ENCODE results near the gene KRT86. TPM values are rescaled to one million over a fixed set of nuclear protein-coding genes. Genes with fewer than 3 reads are reported as not detected.
"Not testable (repeated sequence)": the region's sequence is repeated elsewhere in the genome, so short reads cannot be mapped to it uniquely, and the experiment has no call there.

KRT86 gene
- total and polyA plus RNA-seq, 2 experiments from 2014 or later = 0.16 TPM; not detected in 1

DNA sequence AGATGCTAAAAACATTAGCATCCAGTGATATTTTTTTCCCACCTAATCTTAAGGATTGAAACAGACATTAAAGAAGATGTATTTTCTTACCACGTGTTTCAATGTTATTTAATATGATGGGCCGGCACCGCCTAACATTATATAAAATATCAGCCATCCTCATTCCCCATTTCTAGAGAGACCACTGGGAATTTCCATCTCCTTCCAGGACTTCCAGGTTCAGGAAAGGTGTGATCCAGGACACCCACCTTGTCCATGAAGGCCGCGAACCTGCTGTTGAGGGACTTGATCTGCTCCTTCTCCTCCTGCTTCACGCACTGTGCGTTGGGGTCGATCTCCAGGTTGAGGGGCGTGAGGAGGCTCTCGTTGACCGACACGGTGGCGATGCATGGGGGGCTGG lies 16.5 kb upstream of the KRT86 start:
- DNase-seq (ENCODE audit: low spot score); H3K4me1 Mint-ChIP-seq; H3F3A ChIP-seq (replicated peaks; ENCODE audit: low read depth); H4K20me1 ChIP-seq (replicated peaks; ENCODE audit: insufficient read depth); H3K27ac ChIP-seq (ENCODE audit: low read depth); H3K79me2 ChIP-seq (replicated peaks; ENCODE audit: insufficient read depth); H3K27ac Mint-ChIP-seq; H3K4me1 ChIP-seq (ENCODE audit: insufficient read depth); H3K36me3 ChIP-seq (ENCODE audit: insufficient read depth); ATAC-seq; H3K9me2 ChIP-seq (ENCODE audit: insufficient read depth); H3K36me3 Mint-ChIP-seq (ENCODE audit: low read depth): not testable (repeated sequence)
- Mint-ChIP-seq H3K27me3 (ENCODE audit: insufficient read depth, low read depth, poor library complexity) (peaks cover 47% of the 10 kb centered on the region), H3K4me3 (0 out of 3 replicates have a peak overlapping the region, but pooled peaks have one; percentile 23), H3K9me3 (peaks cover 35% of the 10 kb centered on the region)
- Histone ChIP-seq H3K27me3 (ENCODE audit: insufficient read depth) (peaks cover 49% of the 10 kb centered on the region), H2AFZ (peak overlapping the region; percentile 80; the same call in 1 of the 2 replicates), H3K4me2 (peak overlapping the region; percentile 78; the same call in 1 of the 2 replicates), H3K4me3 (peak overlapping the region; percentile 51)

DNA sequence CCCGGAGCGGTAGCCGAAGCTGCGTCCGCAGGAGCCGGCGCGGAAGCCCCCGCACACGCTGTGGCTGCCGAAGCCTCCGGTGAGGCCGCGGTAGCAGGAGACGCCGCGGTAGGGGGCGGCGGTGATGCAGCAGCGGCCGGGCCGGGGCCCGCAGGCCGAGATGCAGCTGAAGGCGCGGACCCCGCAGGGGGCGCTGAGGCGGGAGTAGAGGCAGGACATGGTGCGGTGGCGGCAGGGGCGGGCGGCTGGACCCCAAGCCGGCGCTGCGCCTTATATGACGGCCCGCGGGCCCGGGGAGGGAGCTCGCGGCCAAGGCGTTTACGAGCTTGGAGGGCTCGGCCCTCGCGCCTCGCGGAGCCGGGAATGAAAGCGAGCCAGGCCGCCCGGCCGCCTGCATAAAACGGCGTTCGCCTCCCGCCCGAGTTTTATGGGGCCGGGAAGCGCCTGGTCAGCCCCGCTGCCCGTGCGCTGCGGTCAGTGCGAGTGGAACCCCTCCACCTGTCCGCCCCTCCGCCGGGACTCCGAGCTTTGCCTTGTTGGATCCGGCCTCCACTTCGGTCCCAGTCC lies 16.0 kb upstream of the KRT86 start:
- H3F3A ChIP-seq (replicated peaks; ENCODE audit: low read depth) = no peaks in the 10 kb centered on the region
- peak overlapping the region; percentile 80; the same call in 1 of the 2 replicates for H2AFZ ChIP-seq
- H3K4me2 ChIP-seq = peak overlapping the region; percentile 78
- H3K9me2 ChIP-seq (ENCODE audit: insufficient read depth) = no peaks in the 10 kb centered on the region; the same call in 1 of the 2 replicates
- H3K4me1 Mint-ChIP-seq = peaks cover 7% of the 10 kb centered on the region
- H3K4me1 ChIP-seq (ENCODE audit: insufficient read depth) = no peaks in the 10 kb centered on the region
- H3K9me3 Mint-ChIP-seq = peaks cover 36% of the 10 kb centered on the region
- peaks cover 4% of the 10 kb centered on the region; the same call in 1 of the 3 replicates for H3K36me3 Mint-ChIP-seq (ENCODE audit: low read depth)
- no peaks in the 10 kb centered on the region; the same call in 1 of the 2 replicates for H4K20me1 ChIP-seq (replicated peaks; ENCODE audit: insufficient read depth)
- H3K27me3 Mint-ChIP-seq (ENCODE audit: insufficient read depth, low read depth, poor library complexity) = peaks cover 47% of the 10 kb centered on the region
- TF ChIP-seq EZH2 (IDR thresholded peaks at IDR 0.05; ENCODE audit: low read depth, unreplicated experiment) (peak; percentile 14), NANOG (IDR thresholded peaks at IDR 0.05; ENCODE audit: borderline replicate concordance) (no peak)
- TF ChIP-seq, protein P1, sequence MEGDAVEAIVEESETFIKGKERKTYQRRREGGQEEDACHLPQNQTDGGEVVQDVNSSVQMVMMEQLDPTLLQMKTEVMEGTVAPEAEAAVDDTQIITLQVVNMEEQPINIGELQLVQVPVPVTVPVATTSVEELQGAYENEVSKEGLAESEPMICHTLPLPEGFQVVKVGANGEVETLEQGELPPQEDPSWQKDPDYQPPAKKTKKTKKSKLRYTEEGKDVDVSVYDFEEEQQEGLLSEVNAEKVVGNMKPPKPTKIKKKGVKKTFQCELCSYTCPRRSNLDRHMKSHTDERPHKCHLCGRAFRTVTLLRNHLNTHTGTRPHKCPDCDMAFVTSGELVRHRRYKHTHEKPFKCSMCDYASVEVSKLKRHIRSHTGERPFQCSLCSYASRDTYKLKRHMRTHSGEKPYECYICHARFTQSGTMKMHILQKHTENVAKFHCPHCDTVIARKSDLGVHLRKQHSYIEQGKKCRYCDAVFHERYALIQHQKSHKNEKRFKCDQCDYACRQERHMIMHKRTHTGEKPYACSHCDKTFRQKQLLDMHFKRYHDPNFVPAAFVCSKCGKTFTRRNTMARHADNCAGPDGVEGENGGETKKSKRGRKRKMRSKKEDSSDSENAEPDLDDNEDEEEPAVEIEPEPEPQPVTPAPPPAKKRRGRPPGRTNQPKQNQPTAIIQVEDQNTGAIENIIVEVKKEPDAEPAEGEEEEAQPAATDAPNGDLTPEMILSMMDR (conservative IDR thresholded peaks at IDR 0.05; ENCODE audit: low read depth in 2 of 2) = peak in 1 of 2 experiments; percentile 30; a peak in 1 of 4 replicates
- DNase-seq (ENCODE audit: low spot score) = peak; percentile 75
- H3K27ac Mint-ChIP-seq = no peak overlapping the region
- no peak overlapping the region for H3K27ac ChIP-seq (ENCODE audit: low read depth)
- peaks cover 49% of the 10 kb centered on the region for H3K27me3 ChIP-seq (ENCODE audit: insufficient read depth)
- peak overlapping the region; percentile 51 for H3K4me3 ChIP-seq
- no peaks in the 10 kb centered on the region for H3K36me3 ChIP-seq (ENCODE audit: insufficient read depth)
- peak; percentile 86 for ATAC-seq
- no peaks in the 10 kb centered on the region for H3K79me2 ChIP-seq (replicated peaks; ENCODE audit: insufficient read depth)
- peak overlapping the region; percentile 42; the same call in 2 of the 3 replicates for H3K4me3 Mint-ChIP-seq

DNA sequence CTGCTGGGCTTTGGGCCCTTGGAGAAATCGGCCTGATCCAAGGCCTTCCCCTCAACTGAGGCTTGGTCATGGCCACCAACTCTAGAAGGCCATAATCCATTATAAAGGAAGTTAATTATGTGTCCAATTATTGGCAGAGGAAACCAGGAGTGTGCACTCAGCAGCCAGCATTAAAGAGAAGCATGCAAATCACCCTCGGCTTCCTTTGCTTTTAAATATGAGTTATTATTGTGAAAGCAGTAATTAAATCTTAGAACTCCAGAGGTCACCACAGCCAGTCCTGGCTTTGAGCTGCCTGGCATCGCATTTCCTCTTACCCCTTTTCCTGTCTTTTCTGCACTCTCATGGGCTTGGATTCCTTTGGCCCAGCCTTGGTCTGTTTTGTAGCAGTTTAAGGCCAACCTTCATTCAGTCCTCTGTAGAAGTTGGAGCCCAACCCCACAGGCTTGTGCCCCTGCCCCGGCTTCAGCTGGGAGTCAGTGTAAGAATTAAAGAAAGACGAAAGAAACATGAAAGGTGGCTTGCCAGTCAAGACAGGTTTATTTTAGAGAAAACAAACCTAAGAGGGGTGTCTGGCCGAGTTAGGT lies 14.7 kb upstream of the KRT86 start:
- Histone ChIP-seq H2AFZ (no peak overlapping the region), H3K27me3 (ENCODE audit: insufficient read depth) (peaks cover 49% of the 10 kb centered on the region)
- TF ChIP-seq STAT1 (IDR thresholded peaks at IDR 0.05; ENCODE audit: unreplicated experiment) = no peak
- TF ChIP-seq, protein P2, sequence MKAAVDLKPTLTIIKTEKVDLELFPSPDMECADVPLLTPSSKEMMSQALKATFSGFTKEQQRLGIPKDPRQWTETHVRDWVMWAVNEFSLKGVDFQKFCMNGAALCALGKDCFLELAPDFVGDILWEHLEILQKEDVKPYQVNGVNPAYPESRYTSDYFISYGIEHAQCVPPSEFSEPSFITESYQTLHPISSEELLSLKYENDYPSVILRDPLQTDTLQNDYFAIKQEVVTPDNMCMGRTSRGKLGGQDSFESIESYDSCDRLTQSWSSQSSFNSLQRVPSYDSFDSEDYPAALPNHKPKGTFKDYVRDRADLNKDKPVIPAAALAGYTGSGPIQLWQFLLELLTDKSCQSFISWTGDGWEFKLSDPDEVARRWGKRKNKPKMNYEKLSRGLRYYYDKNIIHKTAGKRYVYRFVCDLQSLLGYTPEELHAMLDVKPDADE (IDR thresholded peaks at IDR 0.05) = no peak
- TF ChIP-seq, protein P3, sequence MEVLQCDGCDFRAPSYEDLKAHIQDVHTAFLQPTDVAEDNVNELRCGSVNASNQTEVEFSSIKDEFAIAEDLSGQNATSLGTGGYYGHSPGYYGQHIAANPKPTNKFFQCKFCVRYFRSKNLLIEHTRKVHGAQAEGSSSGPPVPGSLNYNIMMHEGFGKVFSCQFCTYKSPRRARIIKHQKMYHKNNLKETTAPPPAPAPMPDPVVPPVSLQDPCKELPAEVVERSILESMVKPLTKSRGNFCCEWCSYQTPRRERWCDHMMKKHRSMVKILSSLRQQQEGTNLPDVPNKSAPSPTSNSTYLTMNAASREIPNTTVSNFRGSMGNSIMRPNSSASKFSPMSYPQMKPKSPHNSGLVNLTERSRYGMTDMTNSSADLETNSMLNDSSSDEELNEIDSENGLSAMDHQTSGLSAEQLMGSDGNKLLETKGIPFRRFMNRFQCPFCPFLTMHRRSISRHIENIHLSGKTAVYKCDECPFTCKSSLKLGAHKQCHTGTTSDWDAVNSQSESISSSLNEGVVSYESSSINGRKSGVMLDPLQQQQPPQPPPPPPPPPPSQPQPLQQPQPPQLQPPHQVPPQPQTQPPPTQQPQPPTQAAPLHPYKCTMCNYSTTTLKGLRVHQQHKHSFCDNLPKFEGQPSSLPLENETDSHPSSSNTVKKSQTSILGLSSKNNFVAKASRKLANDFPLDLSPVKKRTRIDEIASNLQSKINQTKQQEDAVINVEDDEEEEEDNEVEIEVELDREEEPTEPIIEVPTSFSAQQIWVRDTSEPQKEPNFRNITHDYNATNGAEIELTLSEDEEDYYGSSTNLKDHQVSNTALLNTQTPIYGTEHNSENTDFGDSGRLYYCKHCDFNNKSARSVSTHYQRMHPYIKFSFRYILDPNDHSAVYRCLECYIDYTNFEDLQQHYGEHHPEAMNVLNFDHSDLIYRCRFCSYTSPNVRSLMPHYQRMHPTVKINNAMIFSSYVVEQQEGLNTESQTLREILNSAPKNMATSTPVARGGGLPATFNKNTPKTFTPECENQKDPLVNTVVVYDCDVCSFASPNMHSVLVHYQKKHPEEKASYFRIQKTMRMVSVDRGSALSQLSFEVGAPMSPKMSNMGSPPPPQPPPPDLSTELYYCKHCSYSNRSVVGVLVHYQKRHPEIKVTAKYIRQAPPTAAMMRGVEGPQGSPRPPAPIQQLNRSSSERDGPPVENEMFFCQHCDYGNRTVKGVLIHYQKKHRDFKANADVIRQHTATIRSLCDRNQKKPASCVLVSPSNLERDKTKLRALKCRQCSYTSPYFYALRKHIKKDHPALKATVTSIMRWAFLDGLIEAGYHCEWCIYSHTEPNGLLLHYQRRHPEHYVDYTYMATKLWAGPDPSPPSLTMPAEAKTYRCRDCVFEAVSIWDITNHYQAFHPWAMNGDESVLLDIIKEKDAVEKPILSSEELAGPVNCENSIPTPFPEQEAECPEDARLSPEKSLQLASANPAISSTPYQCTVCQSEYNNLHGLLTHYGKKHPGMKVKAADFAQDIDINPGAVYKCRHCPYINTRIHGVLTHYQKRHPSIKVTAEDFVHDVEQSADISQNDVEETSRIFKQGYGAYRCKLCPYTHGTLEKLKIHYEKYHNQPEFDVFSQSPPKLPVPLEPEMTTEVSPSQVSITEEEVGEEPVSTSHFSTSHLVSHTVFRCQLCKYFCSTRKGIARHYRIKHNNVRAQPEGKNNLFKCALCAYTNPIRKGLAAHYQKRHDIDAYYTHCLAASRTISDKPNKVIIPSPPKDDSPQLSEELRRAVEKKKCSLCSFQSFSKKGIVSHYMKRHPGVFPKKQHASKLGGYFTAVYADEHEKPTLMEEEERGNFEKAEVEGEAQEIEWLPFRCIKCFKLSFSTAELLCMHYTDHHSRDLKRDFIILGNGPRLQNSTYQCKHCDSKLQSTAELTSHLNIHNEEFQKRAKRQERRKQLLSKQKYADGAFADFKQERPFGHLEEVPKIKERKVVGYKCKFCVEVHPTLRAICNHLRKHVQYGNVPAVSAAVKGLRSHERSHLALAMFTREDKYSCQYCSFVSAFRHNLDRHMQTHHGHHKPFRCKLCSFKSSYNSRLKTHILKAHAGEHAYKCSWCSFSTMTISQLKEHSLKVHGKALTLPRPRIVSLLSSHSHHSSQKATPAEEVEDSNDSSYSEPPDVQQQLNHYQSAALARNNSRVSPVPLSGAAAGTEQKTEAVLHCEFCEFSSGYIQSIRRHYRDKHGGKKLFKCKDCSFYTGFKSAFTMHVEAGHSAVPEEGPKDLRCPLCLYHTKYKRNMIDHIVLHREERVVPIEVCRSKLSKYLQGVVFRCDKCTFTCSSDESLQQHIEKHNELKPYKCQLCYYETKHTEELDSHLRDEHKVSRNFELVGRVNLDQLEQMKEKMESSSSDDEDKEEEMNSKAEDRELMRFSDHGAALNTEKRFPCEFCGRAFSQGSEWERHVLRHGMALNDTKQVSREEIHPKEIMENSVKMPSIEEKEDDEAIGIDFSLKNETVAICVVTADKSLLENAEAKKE (CRISPR knock-in tag; IDR thresholded peaks at IDR 0.05) = no peak

More for the DNA sequence above, 14.7 kb upstream of the KRT86 start:
- Histone ChIP-seq H3K4me1 (ENCODE audit: insufficient read depth) (no peaks in the 10 kb centered on the region), H3K27ac (ENCODE audit: low read depth) (no peak overlapping the region), H3K9me2 (ENCODE audit: insufficient read depth) (no peaks in the 10 kb centered on the region; the same call in 1 of the 2 replicates), H3K79me2 (replicated peaks; ENCODE audit: insufficient read depth) (no peaks in the 10 kb centered on the region), H4K20me1 (replicated peaks; ENCODE audit: insufficient read depth) (no peaks in the 10 kb centered on the region; the same call in 1 of the 2 replicates), H3K36me3 (ENCODE audit: insufficient read depth) (no peaks in the 10 kb centered on the region), H3K4me2 (no peak overlapping the region), H3K4me3 (no peak overlapping the region), H3F3A (replicated peaks; ENCODE audit: low read depth) (no peaks in the 10 kb centered on the region)
- H3K36me3 Mint-ChIP-seq (ENCODE audit: low read depth) = peaks cover 4% of the 10 kb centered on the region; the same call in 1 of the 3 replicates
- H3K27me3 Mint-ChIP-seq (ENCODE audit: insufficient read depth, low read depth, poor library complexity) = peaks cover 47% of the 10 kb centered on the region
- no peak overlapping the region for H3K27ac Mint-ChIP-seq
- DNase-seq (ENCODE audit: low spot score) = no peak
- peaks cover 36% of the 10 kb centered on the region for H3K9me3 Mint-ChIP-seq
- no peak for ATAC-seq
- H3K4me3 Mint-ChIP-seq = no peak overlapping the region
- H3K4me1 Mint-ChIP-seq = peaks cover 7% of the 10 kb centered on the region
